Esophagus squamous epithelium (tissue), 4 donors: ENCODE data around the gene ETV3.

Source experiments
- CTCF ChIP-seq, 6 experiments: fragments of 450-650 bp in 4 of 6; fragments of 200-600 bp in 2 of 6; sonication (generic) in 2 of 6; IDR thresholded peaks; one replicate each; pipeline ENCODE4 v1.5.1; 2016 to 2019; ENCODE audit warnings: antibody characterized with exemption in 6 of 6, mild to moderate bottlenecking in 4 of 6, moderate library complexity in 4 of 6
- POLR2A ChIP-seq, 4 donors: fragments of 450-650 bp; IDR thresholded peaks; one replicate each; pipeline ENCODE4 v1.6.1; 2017; ENCODE audit warnings: antibody characterized with exemption in 4 of 4, mild to moderate bottlenecking in 4 of 4, moderate library complexity in 3 of 4

GRCh38 chr1:157154291-157154690 is 16.1 kb upstream of the ETV3 start:
- TF ChIP-seq POLR2A (IDR thresholded peaks at IDR 0.05) (no peak), CTCF (IDR thresholded peaks at IDR 0.05) (no peak)
